ENCODE measurements around the gene TARDBP.
"Not testable (repeated sequence)": the region's sequence is repeated elsewhere in the genome, so short reads cannot be mapped to it uniquely, and the experiment has no call there.

The TARDBP gene

GRCh38 chr1:11061652-11062365, 49.4 kb downstream of the TARDBP start:
- DNase-seq = no peak

GRCh38 chr1:11062965-11063401, 50.5 kb downstream of the TARDBP start:
- peak; percentile 91 for DNase-seq

GRCh38 chr1:11063937-11064537, 51.6 kb downstream of the TARDBP start:
- DNase-seq = not testable (repeated sequence)

- no peak for DNase-seq
Measured at GRCh38 chr1:11064942-11065341, 52.5 kb downstream of the TARDBP start.

- DNase-seq = no peak
Measured at GRCh38 chr1:11065796-11066195, 53.3 kb downstream of the TARDBP start.

- DNase-seq = no peak
Measured at GRCh38 chr1:11067716-11068599, 55.5 kb downstream of the TARDBP start.

- no peak for DNase-seq
Measured at GRCh38 chr1:11068600-11069473, 56.4 kb downstream of the TARDBP start.

GRCh38 chr1:11070876-11071275, 58.4 kb downstream of the TARDBP start:
- DNase-seq = no peak

- peak; percentile 99 for DNase-seq
Measured at GRCh38 chr1:11071463-11072215, 59.2 kb downstream of the TARDBP start.

- peak; percentile 86 for DNase-seq
Measured at GRCh38 chr1:11072216-11072917, 59.9 kb downstream of the TARDBP start.

- not testable (repeated sequence) for DNase-seq
Measured at GRCh38 chr1:11073398-11073797, 60.9 kb downstream of the TARDBP start.
